Parathyroid adenoma (tissue), 2 donors: ENCODE measurements around the gene TMEM126A.
"Not testable (repeated sequence)": the region's sequence is repeated elsewhere in the genome, so short reads cannot be mapped to it uniquely, and the experiment has no call there.

ENCODE experiments used
- H2AFZ ChIP-seq: fragments of 300-600 bp; sonication (generic); one replicate; pipeline ENCODE4 v1.7.0; 2017; ENCODE audit warnings: antibody characterized with exemption, mild to moderate bottlenecking
- H3K27ac ChIP-seq: fragments of 300-600 bp; sonication (generic); one replicate; pipeline ENCODE4 v1.7.0; 2017
- H3K27me3 ChIP-seq: fragments of 300-600 bp; sonication (generic); one replicate; pipeline ENCODE4 v1.7.0; 2017; ENCODE audit warnings: low read length; ENCODE audit not compliant: control insufficient read depth, insufficient read depth
- H3K36me3 ChIP-seq: fragments of 300-600 bp; sonication (generic); one replicate; pipeline ENCODE4 v1.7.0; 2017; ENCODE audit warnings: low read length; ENCODE audit not compliant: control insufficient read depth, insufficient read depth
- H3K4me1 ChIP-seq: fragments of 300-600 bp; sonication (generic); one replicate; pipeline ENCODE4 v1.7.0; 2017; ENCODE audit warnings: control low read depth
- H3K4me2 ChIP-seq: fragments of 300-600 bp; sonication (generic); one replicate; pipeline ENCODE4 v1.7.0; 2017; ENCODE audit warnings: low read length
- H3K4me3 ChIP-seq: fragments of 300-600 bp; sonication (generic); one replicate; pipeline ENCODE4 v1.7.0; 2017; ENCODE audit warnings: low read depth, low read length
- H3K79me2 ChIP-seq: fragments of 300-600 bp; sonication (generic); one replicate; pipeline ENCODE4 v1.7.0; 2017; ENCODE audit warnings: control low read depth
- H3K9ac ChIP-seq: fragments of 300-600 bp; sonication (generic); one replicate; pipeline ENCODE4 v1.7.0; 2017; ENCODE audit warnings: mild to moderate bottlenecking
- H3K9me3 ChIP-seq: fragments of 300-600 bp; sonication (generic); one replicate; pipeline ENCODE4 v1.7.0; 2017; ENCODE audit warnings: low read length; ENCODE audit not compliant: control insufficient read depth
- CTCF ChIP-seq: fragments of 300-600 bp; sonication (generic); IDR thresholded peaks from one replicate; pipeline ENCODE4 v1.7.0; 2017; ENCODE audit warnings: antibody characterized with exemption, mild to moderate bottlenecking
- donor health status: primary hyperparathyroidism.

The TMEM126A gene

GRCh38 chr11:85664615-85665481 is 17.1 kb downstream of the TMEM126A start, which contains the start of gene CREBZF:
Gene CREBZF (minus strand): TSS chr11:85665129. CDS start chr11:85664875, 254 bp downstream.
- peaks cover 6% of the 10 kb centered on the region for H3K4me1 ChIP-seq

GRCh38 chr11:85665733-85666132 is 18.0 kb downstream of the TMEM126A start:
- no peak overlapping the region for H3K4me2 ChIP-seq
- peaks cover 6% of the 10 kb centered on the region for H3K4me1 ChIP-seq
- H3K4me3 ChIP-seq: no peak overlapping the region
- TF ChIP-seq CTCF: no peak
- H3K9ac ChIP-seq: no peak overlapping the region
- H3K79me2 ChIP-seq: peaks cover 2% of the 10 kb centered on the region
- peak overlapping the region; percentile 84 for H2AFZ ChIP-seq
- H3K36me3 ChIP-seq: no peaks in the 10 kb centered on the region
- H3K27ac ChIP-seq: no peak overlapping the region
- no peaks in the 10 kb centered on the region for H3K9me3 ChIP-seq
- H3K27me3 ChIP-seq: no peaks in the 10 kb centered on the region

More at GRCh38 chr11:85664615-85665481, 17.1 kb downstream of the TMEM126A start, which contains the start of gene CREBZF:
- H3K27ac ChIP-seq: peak within 1 kb of the TSS; percentile 96
- no peak for TF ChIP-seq CTCF
- H3K4me2 ChIP-seq: peak within 1 kb of the TSS; percentile 81
- H3K9me3 ChIP-seq: no peaks in the 10 kb centered on the region
- peaks cover 2% of the 10 kb centered on the region for H3K79me2 ChIP-seq
- peak within 1 kb of the TSS; percentile 98 for H3K9ac ChIP-seq
- no peaks in the 10 kb centered on the region for H3K36me3 ChIP-seq
- H3K4me3 ChIP-seq: peak within 1 kb of the TSS; percentile 80
- peak within 1 kb of the TSS; percentile 84 for H2AFZ ChIP-seq
- no peaks in the 10 kb centered on the region for H3K27me3 ChIP-seq

- H3K27me3 ChIP-seq: no peaks in the 10 kb centered on the region
- no peak for TF ChIP-seq CTCF
- H3K27ac ChIP-seq: no peak overlapping the region
Measured at GRCh38 chr11:85666687-85667086, 18.9 kb downstream of the TMEM126A start.

DNA sequence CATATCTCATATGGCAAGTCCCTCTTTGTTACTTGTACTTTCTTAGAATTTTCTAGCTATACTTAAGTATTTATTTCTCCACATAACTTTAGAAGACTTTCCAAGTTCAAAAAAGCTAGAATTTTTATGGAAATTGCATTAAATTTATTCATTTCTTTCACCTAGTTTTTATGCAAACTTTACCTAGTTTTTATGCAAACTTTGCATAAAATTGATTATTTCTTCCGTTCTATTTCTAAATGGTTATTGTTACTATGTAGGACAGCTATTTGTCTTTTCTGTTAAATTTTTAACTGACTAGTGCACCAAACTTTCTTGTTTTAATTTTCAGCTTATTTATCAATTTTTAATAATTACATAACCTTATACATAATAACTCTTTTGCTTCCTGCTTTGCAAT is 20.4 kb downstream of the TMEM126A start:
- H3K4me3 ChIP-seq: no peak overlapping the region
- no peaks in the 10 kb centered on the region for H3K79me2 ChIP-seq
- no peaks in the 10 kb centered on the region for H3K36me3 ChIP-seq
- H2AFZ ChIP-seq: no peak overlapping the region
- no peak overlapping the region for H3K9ac ChIP-seq
- no peak overlapping the region for H3K4me2 ChIP-seq
- peaks cover 3% of the 10 kb centered on the region for H3K4me1 ChIP-seq
- no peaks in the 10 kb centered on the region for H3K27me3 ChIP-seq
- H3K9me3 ChIP-seq: no peaks in the 10 kb centered on the region
- TF ChIP-seq CTCF: no peak
- no peak overlapping the region for H3K27ac ChIP-seq

More at GRCh38 chr11:85666687-85667086, 18.9 kb downstream of the TMEM126A start:
- Histone ChIP-seq H3K9ac (no peak overlapping the region), H2AFZ (no peak overlapping the region), H3K4me1 (peaks cover 3% of the 10 kb centered on the region), H3K36me3 (no peaks in the 10 kb centered on the region), H3K79me2 (no peaks in the 10 kb centered on the region), H3K4me2 (no peak overlapping the region), H3K9me3 (no peaks in the 10 kb centered on the region), H3K4me3 (no peak overlapping the region)

GRCh38 chr11:85670949-85671663 is 23.3 kb downstream of the TMEM126A start:
- H3K36me3 ChIP-seq, H3K9me3 ChIP-seq, H2AFZ ChIP-seq, H3K4me1 ChIP-seq, H3K27ac ChIP-seq, H3K4me2 ChIP-seq, H3K79me2 ChIP-seq, H3K9ac ChIP-seq, H3K4me3 ChIP-seq, H3K27me3 ChIP-seq: not testable (repeated sequence)
